Smooth muscle cell (in vitro differentiated cells): Measurements from ENCODE around the gene ZFPL1. TPM values are rescaled to one million over a fixed set of nuclear protein-coding genes. Genes with fewer than 3 reads are reported as not detected.

Experiments
- DNase-seq: peaks from one replicate; lab custom pipeline; 2025; ENCODE audit not compliant: unreplicated experiment; lab: John Stamatoyannopoulos, UW
- H2AFZ ChIP-seq: fragments of 200-600 bp; sonication (generic); 2 replicates; pipeline ENCODE4 v1.6.0; 2016; ENCODE audit warnings: antibody characterized with exemption, low read depth, mild to moderate bottlenecking
- H3F3A ChIP-seq: fragments of 200-600 bp; sonication (generic); 2 replicates; pipeline ENCODE4 v1.6.0; 2017; ENCODE audit warnings: antibody characterized with exemption, low read depth
- H3K27ac ChIP-seq: fragments of 200-600 bp; sonication (generic); 2 replicates; pipeline ENCODE4 v1.5.1; 2016; ENCODE audit warnings: low read depth, mild to moderate bottlenecking
- H3K27me3 ChIP-seq: fragments of 200-600 bp; sonication (generic); 2 replicates; pipeline ENCODE4 v1.6.1; 2016; ENCODE audit warnings: low read depth, mild to moderate bottlenecking
- H3K36me3 ChIP-seq: fragments of 200-600 bp; sonication (generic); 2 replicates; pipeline ENCODE4 v1.5.1; 2016; ENCODE audit warnings: low read depth
- H3K4me1 ChIP-seq: fragments of 200-600 bp; sonication (generic); 2 replicates; pipeline ENCODE4 v1.5.1; 2016; ENCODE audit warnings: low read depth
- H3K4me2 ChIP-seq: fragments of 200-600 bp; sonication (generic); 2 replicates; pipeline ENCODE4 v1.6.0; 2016; ENCODE audit warnings: mild to moderate bottlenecking
- H3K4me3 ChIP-seq: fragments of 200-600 bp; sonication (generic); 2 replicates; pipeline ENCODE4 v1.5.1; 2016; ENCODE audit warnings: mild to moderate bottlenecking
- H3K79me2 ChIP-seq: fragments of 200-600 bp; sonication (generic); 2 replicates; pipeline ENCODE4 v1.6.0; 2016; ENCODE audit warnings: low read depth, mild to moderate bottlenecking
- H3K9ac ChIP-seq: fragments of 200-600 bp; sonication (generic); 2 replicates; pipeline ENCODE4 v1.6.0; 2016; ENCODE audit warnings: low read depth
- H3K9me3 ChIP-seq: fragments of 200-600 bp; sonication (generic); replicated peaks from 2 replicates; pipeline ENCODE4 v1.5.1; 2016; ENCODE audit warnings: low read depth
- H4K20me1 ChIP-seq: fragments of 200-600 bp; sonication (generic); 2 replicates; pipeline ENCODE4 v1.6.0; 2016; ENCODE audit warnings: low read depth
- CTCF ChIP-seq: fragments of 200-600 bp; sonication (generic); IDR thresholded peaks from 2 replicates; pipeline ENCODE4 v1.5.1; 2017; ENCODE audit warnings: borderline replicate concordance, mild to moderate bottlenecking, antibody characterized with exemption; ENCODE audit not compliant: insufficient read depth, poor library complexity, severe bottlenecking
- WGBS: methylation state at CpG from one replicate; pipeline ENCODE4 v1.1.7; 2016; ENCODE audit warnings: low lambda C conversion rate; 5-methylcytosine and 5-hydroxymethylcytosine counted together
- polyA plus RNA-seq: library from polyadenylated mRNA; unstranded; fragments of >200 nt; fragmentation: Nextera tagmentation; extraction: Ambion mirVana; gene quantifications from 2 replicates; pipeline ENCODE4 v1.2.1, GENCODE V29; 2016
- total RNA-seq: library from RNA; depleted of rRNA; stranded (reverse); fragments of >200 nt; gene quantifications from 2 replicates; pipeline ENCODE4 v1.2.3, GENCODE V29; 2014

ZFPL1 gene
- total and polyA plus RNA-seq, 2 experiments from 2014 or later = 87.1 to 91.0 TPM

GRCh38 chr11:65087827-65088226 lies 3.8 kb downstream of the ZFPL1 start:
- Histone ChIP-seq H3K9me3 (no peaks in the 10 kb centered on the region), H3K9ac (no peak overlapping the region), H3K4me3 (no peak overlapping the region), H3K4me1 (peaks cover 7% of the 10 kb centered on the region), H3K27ac (no peak overlapping the region), H3K4me2 (no peak overlapping the region), H3F3A (no peaks in the 10 kb centered on the region), H3K79me2 (peaks cover 20% of the 10 kb centered on the region), H2AFZ (no peak overlapping the region), H3K36me3 (no peaks in the 10 kb centered on the region), H3K27me3 (no peaks in the 10 kb centered on the region), H4K20me1 (no peaks in the 10 kb centered on the region)
- no peak for TF ChIP-seq CTCF
- WGBS = 98% methylated on average over 15 of the region's 15 CpGs
- no peak for DNase-seq

- no peaks in the 10 kb centered on the region for H3K27me3 ChIP-seq
- peaks cover 10% of the 10 kb centered on the region for H3K79me2 ChIP-seq
- H3K4me2 ChIP-seq = no peak overlapping the region
- H3F3A ChIP-seq = no peaks in the 10 kb centered on the region
- DNase-seq = no peak
- no peak overlapping the region for H3K9ac ChIP-seq
- no peaks in the 10 kb centered on the region for H4K20me1 ChIP-seq
- peaks cover 3% of the 10 kb centered on the region for H3K4me1 ChIP-seq
- no peak overlapping the region for H3K4me3 ChIP-seq
- H3K27ac ChIP-seq = no peak overlapping the region
- H3K36me3 ChIP-seq = no peaks in the 10 kb centered on the region
- 97% methylated on average over 4 of the region's 4 CpGs for WGBS
- TF ChIP-seq CTCF = no peak
- H2AFZ ChIP-seq = no peak overlapping the region
- no peaks in the 10 kb centered on the region for H3K9me3 ChIP-seq
Observed at GRCh38 chr11:65089621-65090020, 5.6 kb downstream of the ZFPL1 start.

GRCh38 chr11:65090628-65091027 lies 6.6 kb downstream of the ZFPL1 start:
- no peak overlapping the region for H3K4me3 ChIP-seq
- no peaks in the 10 kb centered on the region for H3K36me3 ChIP-seq
- no peaks in the 10 kb centered on the region for H4K20me1 ChIP-seq
- no peaks in the 10 kb centered on the region for H3K9me3 ChIP-seq
- H3K9ac ChIP-seq = no peak overlapping the region
- H2AFZ ChIP-seq = no peak overlapping the region
- no peaks in the 10 kb centered on the region for H3F3A ChIP-seq
- 96% methylated on average over 4 of the region's 4 CpGs for WGBS
- H3K4me2 ChIP-seq = no peak overlapping the region
- no peaks in the 10 kb centered on the region for H3K4me1 ChIP-seq
- TF ChIP-seq CTCF = no peak
- DNase-seq = no peak
- no peak overlapping the region for H3K27ac ChIP-seq
- peaks cover under 1% of the 10 kb centered on the region for H3K79me2 ChIP-seq
- H3K27me3 ChIP-seq = no peaks in the 10 kb centered on the region

GRCh38 chr11:65095427-65095826 lies 11.4 kb downstream of the ZFPL1 start:
- no peak overlapping the region for H3K27ac ChIP-seq
- no peak overlapping the region for H3K4me3 ChIP-seq
- H3F3A ChIP-seq = no peaks in the 10 kb centered on the region

More at GRCh38 chr11:65095427-65095826, 11.4 kb downstream of the ZFPL1 start:
- DNase-seq = no peak
- TF ChIP-seq CTCF = no peak
- no peak overlapping the region for H3K4me2 ChIP-seq
- no peaks in the 10 kb centered on the region for H3K9me3 ChIP-seq
- no peak overlapping the region for H3K9ac ChIP-seq
- no peaks in the 10 kb centered on the region for H3K36me3 ChIP-seq
- H3K79me2 ChIP-seq = peaks cover 16% of the 10 kb centered on the region
- peaks cover 5% of the 10 kb centered on the region for H3K4me1 ChIP-seq
- WGBS = 94% methylated on average over 22 of the region's 22 CpGs
- no peak overlapping the region for H2AFZ ChIP-seq
- no peaks in the 10 kb centered on the region for H3K27me3 ChIP-seq
- peaks cover 4% of the 10 kb centered on the region for H4K20me1 ChIP-seq
